Mesothelial cell of epicardium (in vitro differentiated cells): Measurements from ENCODE around the gene UGT2B10. TPM values are rescaled to one million over a fixed set of nuclear protein-coding genes. Genes with fewer than 3 reads are reported as not detected.

Experiments
- DNase-seq, 2 experiments: peaks; one replicate each; pipeline ENCODE4 v3.0.0; 2021; ENCODE audit warnings: low spot score in 2 of 2; ENCODE audit not compliant: unreplicated experiment in 2 of 2
- H3K27ac Mint-ChIP-seq: 2 replicates; pipeline ENCODE4 v1.8.0; 2021; ENCODE audit warnings: mixed read lengths
- H3K27me3 Mint-ChIP-seq: 2 replicates; pipeline ENCODE4 v1.8.0; 2021; ENCODE audit warnings: low read depth, mixed read lengths
- H3K36me3 Mint-ChIP-seq: 2 replicates; pipeline ENCODE4 v1.8.0; 2021; ENCODE audit warnings: mixed read lengths
- H3K4me1 Mint-ChIP-seq: 2 replicates; pipeline ENCODE4 v1.8.0; 2021; ENCODE audit warnings: mixed read lengths
- H3K4me3 Mint-ChIP-seq: 2 replicates; pipeline ENCODE4 v1.8.0; 2021; ENCODE audit warnings: mild to moderate bottlenecking, moderate library complexity, mixed read lengths
- H3K9me3 Mint-ChIP-seq: 2 replicates; pipeline ENCODE4 v1.8.0; 2021; ENCODE audit warnings: mixed read lengths
- total RNA-seq: library from RNA; stranded (reverse); gene quantifications from 3 replicates; pipeline ENCODE4 v1.2.1, GENCODE V29; 2021
- TF ChIP-seq, protein P1 (sequence below): fragments of 200-600 bp; sonication (generic); IDR thresholded peaks from one replicate; pipeline ENCODE4 v1.5.0; 2021; ENCODE audit warnings: antibody characterized with exemption; ENCODE audit not compliant: unreplicated experiment

Gene UGT2B10
- total RNA-seq, 1 donor from 2014 or later = not detected

DNA sequence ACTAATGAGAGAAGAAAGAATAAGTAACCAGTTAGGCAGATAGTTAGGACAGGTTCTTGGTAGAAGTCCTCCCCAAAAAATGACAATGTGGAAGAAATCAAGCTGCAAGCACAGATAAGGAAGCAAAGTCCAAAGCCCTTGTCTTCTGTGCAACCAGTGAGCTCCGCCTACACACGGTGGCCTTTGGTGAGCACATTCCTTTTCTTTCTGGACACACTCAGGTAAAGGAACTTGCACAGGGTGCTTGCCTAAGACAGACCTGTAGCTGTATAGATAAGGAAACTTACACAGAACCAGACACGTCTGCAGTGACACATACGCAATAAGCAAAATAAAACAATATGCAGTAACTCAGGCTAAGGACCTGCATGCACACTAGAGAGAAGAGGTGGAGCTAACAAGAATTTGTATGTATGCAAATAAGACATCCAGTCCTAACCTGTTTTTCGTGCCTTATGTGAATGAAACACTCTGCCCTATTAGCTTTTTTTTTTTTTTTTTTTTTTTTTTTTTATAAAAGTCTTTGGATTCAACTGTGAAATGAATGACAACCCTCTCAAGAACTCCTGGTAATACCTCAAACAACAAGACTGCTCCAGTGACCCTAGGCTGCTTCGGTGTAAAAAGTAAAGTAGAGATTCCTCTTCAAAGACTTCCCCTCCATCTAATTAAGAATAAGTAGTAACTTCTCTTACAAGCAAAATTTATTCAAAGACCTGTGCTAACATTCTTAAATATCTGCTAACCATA lies 48.8 kb downstream of the UGT2B10 start:
- TF ChIP-seq, protein P1, sequence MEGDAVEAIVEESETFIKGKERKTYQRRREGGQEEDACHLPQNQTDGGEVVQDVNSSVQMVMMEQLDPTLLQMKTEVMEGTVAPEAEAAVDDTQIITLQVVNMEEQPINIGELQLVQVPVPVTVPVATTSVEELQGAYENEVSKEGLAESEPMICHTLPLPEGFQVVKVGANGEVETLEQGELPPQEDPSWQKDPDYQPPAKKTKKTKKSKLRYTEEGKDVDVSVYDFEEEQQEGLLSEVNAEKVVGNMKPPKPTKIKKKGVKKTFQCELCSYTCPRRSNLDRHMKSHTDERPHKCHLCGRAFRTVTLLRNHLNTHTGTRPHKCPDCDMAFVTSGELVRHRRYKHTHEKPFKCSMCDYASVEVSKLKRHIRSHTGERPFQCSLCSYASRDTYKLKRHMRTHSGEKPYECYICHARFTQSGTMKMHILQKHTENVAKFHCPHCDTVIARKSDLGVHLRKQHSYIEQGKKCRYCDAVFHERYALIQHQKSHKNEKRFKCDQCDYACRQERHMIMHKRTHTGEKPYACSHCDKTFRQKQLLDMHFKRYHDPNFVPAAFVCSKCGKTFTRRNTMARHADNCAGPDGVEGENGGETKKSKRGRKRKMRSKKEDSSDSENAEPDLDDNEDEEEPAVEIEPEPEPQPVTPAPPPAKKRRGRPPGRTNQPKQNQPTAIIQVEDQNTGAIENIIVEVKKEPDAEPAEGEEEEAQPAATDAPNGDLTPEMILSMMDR = no peak

DNA sequence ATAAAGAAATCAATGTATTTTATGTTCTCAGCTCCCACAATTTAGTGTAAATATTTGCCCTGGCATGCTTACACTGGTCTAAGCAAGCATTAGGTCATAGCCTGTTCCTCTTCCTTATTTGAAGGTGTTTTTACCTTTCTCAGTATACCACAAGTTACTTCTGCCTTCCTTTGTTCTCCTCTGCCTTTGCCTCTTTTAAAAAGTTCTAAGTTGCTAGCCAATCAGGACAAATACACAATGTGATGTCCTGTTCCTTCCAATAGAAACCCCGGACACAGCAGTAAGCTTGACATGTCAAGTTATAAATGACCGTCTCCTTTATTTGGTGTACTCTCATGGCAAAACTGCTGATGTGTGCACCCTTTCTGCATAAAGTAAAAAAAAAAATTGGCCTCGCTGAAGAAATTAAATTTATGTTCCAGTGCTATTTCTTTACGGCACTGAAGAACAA lies 49.4 kb downstream of the UGT2B10 start:
- Mint-ChIP-seq H3K9me3 (peaks cover 6% of the 10 kb centered on the region), H3K4me1 (peaks cover 16% of the 10 kb centered on the region), H3K27ac (no peak overlapping the region), H3K4me3 (no peak overlapping the region), H3K27me3 (no peaks in the 10 kb centered on the region), H3K36me3 (no peaks in the 10 kb centered on the region)
- DNase-seq = no peak
- TF ChIP-seq, protein P1 = no peak

More for the DNA sequence above, 48.8 kb downstream of the UGT2B10 start:
- Mint-ChIP-seq H3K4me3 (no peak overlapping the region), H3K9me3 (peaks cover 6% of the 10 kb centered on the region), H3K27me3 (no peaks in the 10 kb centered on the region), H3K36me3 (no peaks in the 10 kb centered on the region), H3K4me1 (peaks cover 16% of the 10 kb centered on the region), H3K27ac (no peak overlapping the region)
- no peak for DNase-seq

DNA sequence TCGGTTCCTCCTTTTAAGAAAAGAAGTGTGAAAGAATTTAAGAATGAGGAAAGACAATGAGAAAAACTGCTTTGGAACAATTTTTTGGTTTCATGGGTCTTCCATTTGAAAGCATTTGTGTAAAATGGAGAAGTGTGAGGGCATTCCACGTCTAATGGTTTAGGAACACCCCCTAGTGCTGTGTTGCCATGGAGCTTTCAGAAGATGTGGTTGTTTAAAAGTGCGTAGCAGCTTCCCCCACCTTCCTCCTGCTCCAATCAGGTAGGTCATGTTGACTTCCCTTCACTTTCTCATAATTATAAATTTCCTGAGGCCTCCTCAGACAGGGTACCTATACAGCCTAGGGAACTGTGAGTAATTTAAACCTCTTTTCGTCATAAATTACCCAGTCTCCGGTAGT lies 50.0 kb downstream of the UGT2B10 start:
- TF ChIP-seq, protein P1 = no peak
- Mint-ChIP-seq H3K27ac (no peak overlapping the region), H3K4me3 (no peak overlapping the region), H3K4me1 (peaks cover 16% of the 10 kb centered on the region), H3K9me3 (peaks cover 6% of the 10 kb centered on the region), H3K36me3 (no peaks in the 10 kb centered on the region), H3K27me3 (no peaks in the 10 kb centered on the region)
- no peak for DNase-seq

DNA sequence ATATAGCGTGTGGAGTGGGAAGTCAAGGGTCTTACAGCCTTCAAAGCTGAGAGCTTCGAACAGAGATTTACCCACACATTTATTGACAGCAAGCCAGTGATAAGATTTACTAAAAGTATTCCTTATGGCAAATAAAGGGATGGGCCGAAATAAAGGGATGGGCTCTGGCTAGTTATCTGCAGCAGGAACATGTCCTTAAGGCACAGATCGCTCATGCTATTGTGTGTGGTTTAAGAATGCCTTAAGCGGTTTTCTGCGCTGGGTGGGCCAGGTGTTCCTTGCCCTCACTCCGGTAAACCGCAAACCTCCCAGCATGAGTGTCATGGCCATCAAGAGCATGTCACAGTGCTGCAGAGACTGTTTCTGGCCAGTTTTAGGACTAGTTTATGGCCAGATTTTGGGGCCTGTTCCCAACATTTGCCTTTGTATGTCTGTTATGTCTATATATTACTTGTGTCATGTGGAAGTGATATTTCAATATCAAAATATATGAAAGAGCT lies 53.5 kb downstream of the UGT2B10 start:
- no peaks in the 10 kb centered on the region for H3K27me3 Mint-ChIP-seq
- no peak overlapping the region for H3K27ac Mint-ChIP-seq
- TF ChIP-seq, protein P1 = no peak
- peaks cover 26% of the 10 kb centered on the region for H3K4me1 Mint-ChIP-seq
- no peak for DNase-seq
- no peaks in the 10 kb centered on the region for H3K36me3 Mint-ChIP-seq
- peaks cover 6% of the 10 kb centered on the region for H3K9me3 Mint-ChIP-seq
- H3K4me3 Mint-ChIP-seq = no peak overlapping the region

DNA sequence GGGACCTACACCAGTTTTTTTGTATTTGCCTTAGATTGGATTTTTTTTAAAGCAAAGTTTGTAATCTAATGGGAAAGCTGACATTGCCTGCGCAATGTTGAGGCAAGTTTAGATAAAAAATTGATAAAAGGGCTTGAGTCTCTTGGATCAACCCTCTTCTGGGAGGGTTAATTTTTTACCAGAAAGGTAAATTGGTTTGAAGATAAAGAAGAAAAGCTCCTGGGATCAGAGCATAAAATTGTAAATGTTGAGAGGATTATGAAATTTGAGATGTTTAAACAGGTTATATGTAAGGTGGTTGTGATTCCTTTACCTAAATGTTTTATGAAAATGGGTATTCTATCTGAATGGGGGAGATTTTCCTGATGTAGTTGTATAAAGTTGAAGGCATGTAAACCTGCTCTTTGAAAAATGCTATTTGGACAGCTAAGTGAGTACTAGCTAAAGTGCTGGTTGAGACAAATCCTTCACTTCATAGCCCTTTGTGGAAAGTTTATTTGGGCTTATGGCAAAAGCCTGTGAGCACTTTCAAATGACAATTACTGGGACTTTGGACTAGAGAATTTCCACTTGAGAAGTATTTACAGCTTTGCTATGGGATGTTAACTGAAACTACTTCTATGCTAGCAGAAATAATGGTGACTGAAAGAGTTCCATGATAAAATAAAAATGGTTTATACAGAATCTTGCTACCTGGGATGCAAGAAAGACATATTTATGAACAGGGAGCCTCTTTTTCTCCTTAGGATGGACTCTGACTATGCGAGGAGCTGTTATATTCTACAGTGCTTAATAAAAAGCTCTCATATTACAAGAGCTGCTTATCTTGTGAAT lies 56.2 kb downstream of the UGT2B10 start:
- peaks cover 15% of the 10 kb centered on the region for H3K4me1 Mint-ChIP-seq
- no peaks in the 10 kb centered on the region for H3K27me3 Mint-ChIP-seq
- TF ChIP-seq, protein P1 = no peak
- peak overlapping the region; percentile 72 for H3K27ac Mint-ChIP-seq
- DNase-seq = no peak
- no peaks in the 10 kb centered on the region for H3K36me3 Mint-ChIP-seq
- H3K4me3 Mint-ChIP-seq = no peak overlapping the region
- peaks cover 3% of the 10 kb centered on the region for H3K9me3 Mint-ChIP-seq
